Measurements from ENCODE around the gene STX5.
"Not testable (repeated sequence)": the region's sequence is repeated elsewhere in the genome, so short reads cannot be mapped to it uniquely, and the experiment has no call there.

Gene STX5

GRCh38 chr11:62830904-62831519 is 839 bp downstream of the STX5 start:
- DNase-seq (ENCODE audit: low spot score), result no peak

- DNase-seq (ENCODE audit: low spot score), result not testable (repeated sequence)
Observed at GRCh38 chr11:62828130-62828529, 3.7 kb downstream of the STX5 start.

DNA sequence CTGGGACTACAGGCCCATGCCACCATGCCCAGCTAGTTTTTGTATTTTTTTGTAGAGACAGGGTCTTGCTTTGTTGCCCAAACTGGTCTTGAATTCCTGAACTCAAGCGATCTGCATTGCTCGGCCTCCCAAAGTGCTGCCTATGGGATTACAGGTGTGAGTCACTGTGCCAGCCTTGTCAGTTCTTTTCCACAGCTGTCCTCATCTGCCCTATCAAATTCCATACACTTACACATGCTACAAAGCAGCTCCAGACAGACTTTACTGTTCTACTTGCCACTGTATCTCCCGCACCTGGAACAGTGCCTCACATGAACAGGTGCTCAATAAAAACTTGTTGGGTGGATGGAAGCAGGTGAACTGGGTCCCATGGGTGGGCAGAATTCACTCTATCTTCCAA is 8.2 kb downstream of the STX5 start:
- no peak for DNase-seq (ENCODE audit: low spot score)

GRCh38 chr11:62817129-62817528 is 14.7 kb downstream of the STX5 start:
- DNase-seq (ENCODE audit: low spot score), result no peak

- no peak for DNase-seq (ENCODE audit: low spot score)
Observed at GRCh38 chr11:62816557-62816956, 15.3 kb downstream of the STX5 start.

DNA sequence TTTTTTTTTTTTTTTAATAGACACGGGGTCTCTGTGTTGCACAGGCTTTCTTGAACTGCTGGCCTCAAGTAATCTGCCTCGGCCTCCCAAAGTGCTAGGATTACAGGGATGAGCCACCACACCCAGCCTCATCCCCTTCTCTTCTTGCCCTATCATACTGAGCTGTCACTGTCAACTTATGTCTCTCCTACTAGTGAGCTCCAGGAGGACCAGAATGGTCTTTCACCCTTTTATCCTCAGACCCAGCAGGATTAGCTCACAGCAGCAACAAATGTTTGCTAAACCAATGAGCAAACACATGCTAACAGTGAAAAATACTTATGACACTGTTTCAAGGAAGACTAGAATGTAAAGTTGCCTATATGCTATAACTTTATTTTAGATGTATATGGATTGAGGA is 20.2 kb downstream of the STX5 start:
- DNase-seq (ENCODE audit: low spot score), result no peak

GRCh38 chr11:62810748-62811147 is 21.1 kb downstream of the STX5 start:
- DNase-seq (ENCODE audit: low spot score), result no peak

DNA sequence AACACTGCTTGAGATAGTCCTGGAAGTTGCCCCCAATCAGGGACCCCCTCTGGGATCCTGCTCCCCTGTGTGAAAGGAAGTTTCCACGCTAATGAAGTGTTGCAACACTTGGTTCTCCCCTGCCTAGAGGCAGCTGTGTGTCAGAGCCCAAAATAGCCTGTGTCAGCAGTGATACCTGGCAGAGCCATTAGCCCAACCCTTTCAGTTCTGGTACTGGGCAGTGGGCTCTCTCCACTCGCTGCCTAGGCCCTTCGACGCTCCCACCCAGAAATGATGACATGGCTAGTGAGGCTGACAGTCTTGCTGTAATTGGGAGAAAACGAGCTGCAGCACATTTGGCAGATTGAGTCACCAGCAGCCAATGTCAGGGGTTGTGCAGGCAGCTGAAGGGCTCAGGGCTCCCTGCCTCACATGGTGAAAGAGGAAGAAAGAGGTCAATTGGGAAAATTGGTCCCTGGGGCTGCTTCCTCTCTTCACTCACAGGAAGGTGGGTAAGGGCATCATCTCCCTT is 25.2 kb downstream of the STX5 start:
- peak; percentile 23 for DNase-seq (ENCODE audit: low spot score)

- peak; percentile 12 for DNase-seq (ENCODE audit: low spot score)
Observed at GRCh38 chr11:62805961-62806441, 25.9 kb downstream of the STX5 start.

DNA sequence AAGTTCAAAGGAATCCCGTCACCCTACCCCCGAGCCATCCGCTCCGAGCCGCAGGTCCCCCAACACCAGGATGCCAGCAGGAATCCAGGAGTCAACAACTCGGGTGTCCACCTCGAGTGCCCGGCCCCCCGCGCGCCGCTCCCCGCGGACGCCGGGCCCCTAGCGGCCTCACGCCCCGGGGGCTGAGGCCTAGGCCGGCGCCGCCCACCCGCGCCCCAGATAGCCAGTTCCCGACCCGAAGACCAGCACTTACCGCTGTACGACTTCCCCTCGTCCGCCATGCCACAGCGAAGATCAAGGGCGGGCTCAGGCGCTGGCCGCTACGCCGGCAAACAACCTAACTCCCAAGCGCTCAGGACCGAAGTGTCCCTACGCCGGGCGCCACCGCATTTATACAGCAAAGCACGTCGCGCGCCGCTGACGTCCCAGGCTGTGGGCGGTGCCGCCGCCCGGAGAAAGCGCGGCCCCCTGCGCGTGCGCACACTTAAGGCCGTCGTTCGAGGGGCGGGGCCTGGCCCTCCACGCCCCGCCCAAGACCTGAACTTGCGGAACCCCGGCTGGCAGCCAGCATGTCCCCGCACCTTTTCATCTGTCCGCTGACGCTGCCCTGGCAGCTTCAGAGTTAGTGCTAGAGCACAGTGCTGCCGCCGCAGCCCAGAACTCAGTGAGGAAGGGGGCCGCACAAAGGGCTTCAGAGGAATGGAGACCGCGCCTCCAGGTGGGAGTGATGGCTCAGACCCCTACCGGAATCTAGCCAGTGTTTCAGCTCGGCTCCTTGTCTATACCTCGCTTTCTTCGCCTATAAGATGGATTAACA is 26.6 kb downstream of the STX5 start, which contains the start of gene NXF1:
NXF1 (minus strand) TSS at position 365 of the 817 bp plus-strand sequence; CDS start at position 281, 84 bp downstream.
- peak; percentile 95 for DNase-seq (ENCODE audit: low spot score)

DNA sequence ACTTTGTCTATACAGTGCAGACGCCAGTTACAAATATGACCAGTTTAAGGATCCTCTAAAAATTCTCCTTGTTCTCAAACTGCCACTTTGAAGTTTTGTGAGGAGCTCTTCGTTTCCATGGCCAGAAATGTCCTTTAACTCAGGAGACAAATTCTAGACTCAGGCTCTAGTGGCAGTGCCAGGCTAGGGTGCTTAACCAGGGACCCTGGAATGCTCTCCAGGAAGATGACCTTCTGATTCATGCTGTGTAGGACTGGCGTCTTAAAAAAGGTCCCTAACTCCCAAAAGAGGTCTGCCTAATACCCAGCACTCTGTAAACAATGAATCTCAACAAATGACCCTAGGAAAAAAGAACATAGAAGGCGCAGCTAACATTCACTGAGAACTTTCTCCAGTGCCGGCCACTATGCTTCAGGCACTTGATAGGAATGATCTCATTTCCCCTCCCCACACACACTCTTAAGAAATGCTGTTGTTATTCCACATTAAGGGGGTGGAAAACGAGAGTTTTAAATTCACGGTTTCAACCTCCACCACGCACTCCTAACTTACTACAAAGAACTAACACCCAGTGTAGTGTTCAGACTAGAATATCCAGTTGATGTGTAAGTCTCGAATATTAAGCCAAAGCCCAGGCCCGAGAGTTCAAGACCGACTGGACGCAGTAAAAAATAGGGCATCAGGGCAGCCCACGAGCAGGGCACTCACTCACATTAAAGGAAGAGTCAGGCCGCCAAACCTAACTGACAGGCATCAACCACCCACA is 27.4 kb downstream of the STX5 start:
- peak; percentile 63 for DNase-seq (ENCODE audit: low spot score)

DNA sequence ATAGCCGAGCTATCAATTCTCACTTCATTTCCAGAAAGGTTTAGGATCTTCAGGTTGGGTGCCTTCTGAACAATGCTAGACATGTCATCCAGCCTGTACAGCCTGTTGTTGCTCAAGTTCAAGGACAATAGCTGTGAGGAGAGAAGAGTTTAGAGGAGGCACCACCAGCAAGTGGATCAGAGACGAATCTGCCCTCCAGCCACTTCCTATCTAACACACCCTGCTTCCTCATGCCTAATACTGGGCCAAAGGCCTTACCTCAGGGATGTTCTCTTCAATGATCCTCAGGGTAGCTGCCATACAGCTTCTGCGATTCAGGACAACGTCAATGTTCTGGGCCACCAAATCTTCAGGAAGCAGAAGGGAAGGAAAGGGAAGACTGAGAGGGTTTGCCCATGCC is 30.8 kb downstream of the STX5 start:
- no peak for DNase-seq (ENCODE audit: low spot score)

- no peak for DNase-seq (ENCODE audit: low spot score)
Observed at GRCh38 chr11:62799486-62799885, 32.4 kb downstream of the STX5 start.

DNA sequence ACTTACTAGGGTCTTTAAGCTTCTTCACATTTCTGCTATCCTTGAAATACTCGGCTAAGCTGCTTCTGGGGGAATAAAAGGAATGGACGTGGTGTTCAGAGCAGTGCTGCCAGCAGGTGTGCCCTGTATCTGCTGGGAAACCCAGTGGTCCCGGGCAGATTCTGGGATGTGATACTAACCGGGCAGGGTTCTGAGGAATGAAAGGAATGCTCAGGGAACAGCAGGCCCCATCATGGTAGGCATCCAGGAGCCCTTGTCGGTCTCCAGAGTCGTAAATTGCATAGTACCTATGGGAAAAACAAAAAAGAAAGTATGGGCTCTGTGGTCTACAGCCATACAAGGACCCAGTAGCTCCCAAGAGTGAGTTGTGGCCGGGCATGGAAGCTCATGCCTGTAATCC is 35.6 kb downstream of the STX5 start:
- no peak for DNase-seq (ENCODE audit: low spot score)

GRCh38 chr11:62794201-62794775 is 37.6 kb downstream of the STX5 start:
- no peak for DNase-seq (ENCODE audit: low spot score)

DNA sequence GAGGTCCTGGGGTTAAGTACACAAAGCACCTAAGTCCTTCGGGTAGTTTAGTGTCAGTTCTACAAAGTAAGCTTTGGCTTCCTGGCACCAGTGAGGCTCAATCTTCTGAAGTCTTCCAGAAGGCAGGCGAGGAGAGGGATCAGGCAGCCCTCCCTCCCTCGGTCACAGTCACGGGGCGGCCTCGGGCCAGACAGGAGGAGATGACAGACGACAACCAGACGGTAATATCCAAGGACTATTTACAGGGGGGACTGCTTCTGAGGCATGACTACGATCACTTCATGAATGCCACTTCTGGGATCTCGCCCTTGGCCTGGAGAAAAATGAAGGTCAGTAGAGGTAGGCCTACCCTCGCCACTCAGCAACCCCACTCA is 39.7 kb downstream of the STX5 start:
- DNase-seq (ENCODE audit: low spot score), result no peak

GRCh38 chr11:62791501-62792201 is 40.2 kb downstream of the STX5 start, which contains the start of gene TMEM223:
Gene TMEM223 (minus strand): TSS chr11:62792006. CDS start chr11:62791994, 12 bp downstream.
- peak; percentile 81 for DNase-seq (ENCODE audit: low spot score)

DNA sequence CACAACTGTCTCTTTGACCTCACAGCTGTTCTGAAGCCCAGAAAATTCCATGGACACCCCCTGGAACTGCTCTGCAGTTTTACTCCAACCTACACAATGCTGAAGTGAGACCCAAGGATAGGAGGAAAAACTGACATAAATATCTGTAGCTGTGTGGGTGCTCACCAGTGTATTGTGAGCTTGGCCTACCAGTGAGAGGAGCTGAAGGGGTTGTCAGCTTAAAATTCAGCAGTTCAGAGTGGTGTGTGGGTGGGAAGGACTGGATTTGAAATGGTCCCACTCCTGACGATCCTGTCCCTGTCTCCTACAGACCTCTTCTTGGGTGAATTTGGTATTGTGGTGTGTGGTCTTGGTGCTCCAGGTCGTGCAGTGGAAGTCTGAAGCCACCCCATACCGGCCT is 42.3 kb downstream of the STX5 start:
- DNase-seq (ENCODE audit: low spot score), result no peak

DNA sequence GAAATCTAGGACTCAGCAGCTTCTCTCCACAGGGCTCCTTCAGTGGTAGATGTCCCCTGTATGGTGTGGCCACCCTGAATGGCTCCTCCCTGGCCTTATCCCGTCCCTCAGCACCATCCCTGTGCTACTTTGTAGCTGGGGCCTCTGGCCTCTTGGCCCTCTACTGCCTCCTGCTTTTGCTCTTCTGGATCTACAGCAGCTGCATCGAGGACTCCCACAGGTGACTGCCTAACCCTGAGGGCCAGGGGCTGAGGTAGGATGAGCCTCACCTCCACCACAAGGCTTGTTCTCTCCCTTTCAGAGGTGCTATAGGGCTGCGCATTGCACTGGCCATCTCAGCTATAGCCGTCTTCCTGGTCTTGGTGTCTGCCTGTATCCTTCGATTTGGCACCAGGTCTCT is 42.9 kb downstream of the STX5 start:
- no peak for DNase-seq (ENCODE audit: low spot score)

- DNase-seq (ENCODE audit: low spot score), result peak; percentile 98
Observed at GRCh38 chr11:62787005-62787759, 44.7 kb downstream of the STX5 start, which contains the start of gene TMEM179B. Gene TMEM179B (plus strand): TSS chr11:62787402. CDS start chr11:62787432, 30 bp downstream.

Measured in RKO (cell line).